SU-DHL-6 (cell line): ENCODE results near the gene ADD2.

ENCODE experiments used
- H2AFZ ChIP-seq: fragments of 200-600 bp; sonication (generic); 2 replicates; pipeline ENCODE4 v1.6.1; 2014; ENCODE audit warnings: low read depth, mild to moderate bottlenecking, moderate library complexity, mixed read lengths, antibody characterized with exemption, low read length; ENCODE audit not compliant: severe bottlenecking
- H3F3A ChIP-seq: fragments of 200-600 bp; shearing (Covaris generic); 2 replicates; pipeline ENCODE4 v1.6.0; 2016; ENCODE audit warnings: antibody characterized with exemption, mild to moderate bottlenecking; ENCODE audit not compliant: insufficient read depth
- H3K27ac ChIP-seq: fragments of 200-600 bp; sonication (generic); 2 replicates; pipeline ENCODE4 v1.5.1; 2016; ENCODE audit warnings: low read depth, mild to moderate bottlenecking, low read length, moderate library complexity, mixed read lengths
- H3K27me3 ChIP-seq: fragments of 200-600 bp; sonication (generic), shearing (Covaris generic); 2 replicates; pipeline ENCODE4 v1.6.0; 2014; ENCODE audit warnings: mild to moderate bottlenecking, low read length
- H3K36me3 ChIP-seq: fragments of 200-600 bp; sonication (generic); 2 replicates; pipeline ENCODE4 v1.6.1; 2014; ENCODE audit warnings: mild to moderate bottlenecking, low read length, mixed read lengths
- H3K4me2 ChIP-seq: fragments of 300-600, 200-600 bp; shearing (Covaris generic), sonication (generic); 2 replicates; pipeline ENCODE4 v1.6.0; 2014; ENCODE audit warnings: low read length, low read depth, mild to moderate bottlenecking; ENCODE audit not compliant: poor library complexity, severe bottlenecking
- H3K4me3 ChIP-seq: fragments of 200-600 bp; sonication (generic); 2 replicates; pipeline ENCODE4 v1.5.1; 2014; ENCODE audit warnings: antibody characterized with exemption, low read length, mild to moderate bottlenecking, mixed read lengths; ENCODE audit not compliant: insufficient read depth, poor library complexity, severe bottlenecking
- H3K79me2 ChIP-seq: fragments of 200-600 bp; sonication (generic); 2 replicates; pipeline ENCODE4 v1.6.1; 2014; ENCODE audit warnings: mild to moderate bottlenecking, low read length, moderate library complexity; ENCODE audit not compliant: insufficient read depth
- H3K9ac ChIP-seq: fragments of 200-600 bp; sonication (generic); 2 replicates; pipeline ENCODE4 v1.7.0; 2014; ENCODE audit warnings: mild to moderate bottlenecking, low read length
- H3K9me2 ChIP-seq: fragments of 200-600 bp; sonication (generic); replicated peaks from 2 replicates; pipeline ENCODE4 v1.6.1; 2014; ENCODE audit warnings: low read length; ENCODE audit not compliant: insufficient read depth
- H3K9me3 ChIP-seq: fragments of 200-600 bp; sonication (generic); 2 replicates; pipeline ENCODE4 v1.6.1; 2014; ENCODE audit warnings: low read length, mixed read lengths; ENCODE audit not compliant: insufficient read depth
- H4K20me1 ChIP-seq: fragments of 200-600 bp; sonication (generic); 2 replicates; pipeline ENCODE4 v1.6.1; 2014; ENCODE audit warnings: low read depth, mild to moderate bottlenecking, antibody characterized with exemption, low read length, moderate library complexity, mixed read lengths
- CTCF ChIP-seq: fragments of 200-600 bp; sonication (generic); IDR thresholded peaks from one replicate; pipeline ENCODE4 v1.5.1; 2017; ENCODE audit warnings: antibody characterized with exemption, mild to moderate bottlenecking, low read length, moderate library complexity; ENCODE audit not compliant: insufficient read depth, poor library complexity, severe bottlenecking
- EZH2phosphoT487 ChIP-seq: fragments of 200-600 bp; sonication (generic), shearing (Covaris generic); conservative IDR thresholded peaks from 2 replicates; pipeline ENCODE4 v1.6.1; 2018; ENCODE audit warnings: mild to moderate bottlenecking, antibody characterized with exemption, low read length, moderate library complexity, mixed read lengths

ADD2 gene

GRCh38 chr2:70806620-70807019 lies 38.6 kb upstream of the ADD2 start:
- H3K36me3 ChIP-seq, result no peaks in the 10 kb centered on the region
- no peak overlapping the region for H3K27ac ChIP-seq
- no peak overlapping the region for H3K4me3 ChIP-seq
- no peaks in the 10 kb centered on the region for H3K9me3 ChIP-seq
- no peaks in the 10 kb centered on the region for H3K27me3 ChIP-seq
- H3K4me2 ChIP-seq, result no peak overlapping the region
- H3F3A ChIP-seq, result no peaks in the 10 kb centered on the region
- H2AFZ ChIP-seq, result no peak overlapping the region
- TF ChIP-seq EZH2phosphoT487 (no peak), CTCF (no peak)
- H4K20me1 ChIP-seq, result no peaks in the 10 kb centered on the region
- H3K9me2 ChIP-seq, result no peaks in the 10 kb centered on the region
- H3K79me2 ChIP-seq, result no peaks in the 10 kb centered on the region
- H3K9ac ChIP-seq, result no peak overlapping the region

GRCh38 chr2:70806013-70806412 lies 38.0 kb upstream of the ADD2 start:
- H3K36me3 ChIP-seq, result no peaks in the 10 kb centered on the region
- H3K79me2 ChIP-seq, result no peaks in the 10 kb centered on the region
- no peaks in the 10 kb centered on the region for H3F3A ChIP-seq
- no peaks in the 10 kb centered on the region for H4K20me1 ChIP-seq
- TF ChIP-seq EZH2phosphoT487 (no peak), CTCF (no peak)
- H2AFZ ChIP-seq, result no peak overlapping the region
- no peak overlapping the region for H3K9ac ChIP-seq
- H3K4me2 ChIP-seq, result no peak overlapping the region
- H3K9me2 ChIP-seq, result no peaks in the 10 kb centered on the region
- H3K4me3 ChIP-seq, result no peak overlapping the region
- no peaks in the 10 kb centered on the region for H3K9me3 ChIP-seq
- H3K27me3 ChIP-seq, result no peaks in the 10 kb centered on the region
- no peak overlapping the region for H3K27ac ChIP-seq

GRCh38 chr2:70801607-70802263 lies 33.7 kb upstream of the ADD2 start:
- Histone ChIP-seq H3K4me3 (no peak overlapping the region), H2AFZ (no peak overlapping the region), H3K27me3 (no peaks in the 10 kb centered on the region), H3K79me2 (no peaks in the 10 kb centered on the region), H3K9me3 (no peaks in the 10 kb centered on the region), H3K9ac (no peak overlapping the region), H3K36me3 (no peaks in the 10 kb centered on the region), H4K20me1 (no peaks in the 10 kb centered on the region), H3K9me2 (no peaks in the 10 kb centered on the region), H3K4me2 (no peak overlapping the region), H3F3A (no peaks in the 10 kb centered on the region), H3K27ac (no peak overlapping the region)
- TF ChIP-seq CTCF, result no peak
- no peak for TF ChIP-seq EZH2phosphoT487
